A549 treated with RU486 at 1 μM for 4 hours (cell line): ENCODE data around the gene TMEM170A. TPM values are rescaled to one million over a fixed set of nuclear protein-coding genes. Genes with fewer than 3 reads are reported as not detected.

Experiments
- total RNA-seq: library from RNA; stranded (reverse); fragments of 200-300 nt; extraction: Qiagen RNA extraction; gene quantifications from 5 replicates; pipeline ENCODE4 v1.2.3, GENCODE V29; 2022; ENCODE audit warnings: low read depth

TMEM170A gene
- 10.5 to 16.9 TPM (median 15.6 TPM) in 5 replicates for total RNA-seq

DNA sequence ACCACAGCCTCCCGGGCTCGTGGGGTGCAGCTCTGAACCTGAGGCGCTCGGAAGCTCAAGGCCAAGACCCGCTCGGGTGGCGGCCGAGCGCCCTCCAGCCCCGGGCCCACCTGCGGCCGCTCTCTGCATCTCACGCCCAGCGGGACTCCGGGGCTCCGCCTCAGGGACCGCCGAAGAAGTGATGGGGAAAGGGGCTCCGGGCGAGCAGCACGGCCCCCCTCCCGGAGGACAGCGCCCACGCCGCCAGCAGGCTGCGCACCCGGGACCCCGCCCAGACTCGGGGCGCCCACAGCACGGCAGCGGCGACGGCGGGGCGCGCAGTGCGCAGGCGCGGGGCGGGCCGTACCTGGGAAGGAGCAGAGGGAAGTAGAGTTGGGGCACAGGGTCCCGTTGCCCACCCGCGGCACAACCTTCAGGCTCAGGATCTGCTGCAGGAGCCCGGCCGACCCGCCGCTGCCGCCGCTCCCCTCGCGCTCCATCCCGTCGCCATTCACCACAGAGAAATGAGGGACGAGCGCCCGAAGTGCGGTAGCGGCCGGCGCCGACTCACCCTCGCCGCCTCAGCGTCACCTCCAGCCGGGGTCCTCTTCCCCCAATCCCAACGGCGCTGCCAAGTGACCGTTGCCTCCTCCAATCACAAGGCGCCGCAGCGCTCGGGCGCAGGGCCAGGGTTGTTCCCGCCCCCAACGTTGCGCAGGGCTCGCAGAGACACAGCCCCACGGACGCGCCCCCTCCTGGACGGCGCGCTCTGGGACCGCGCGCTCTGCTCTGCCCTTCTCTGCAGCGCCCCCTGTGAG lies at the start of gene TMEM170A:
TSS of gene TMEM170A (minus strand) at position 568 of the 797 bp plus-strand sequence. CDS start at position 479, 89 bp downstream.

GRCh38 chr16:75495076-75495674 lies 30.7 kb upstream of the TMEM170A start, which contains the start of gene CHST6:
CHST6 (minus strand) TSS chr16:75495441; CDS start chr16:75479828, 15,613 bp downstream.

GRCh38 chr16:75432828-75433731 lies 31.4 kb downstream of the TMEM170A start, which contains the start of gene CFDP1:
CFDP1 (minus strand) TSS chr16:75433503; CDS start chr16:75433352, 151 bp downstream.

Other genes with a start within 250 kb of the TMEM170A start
- gene CTRB1, start 245.7 kb downstream of the TMEM170A start, total RNA-seq, result not detected in 5 replicates
- gene BCAR1, start 213.1 kb downstream of the TMEM170A start, total RNA-seq, result 58.6 to 101 TPM (median 86.6 TPM) in 5 replicates
- 49.0 to 69.4 TPM (median 56.7 TPM) in 5 replicates for gene CFDP1, start 31.2 kb downstream of the TMEM170A start, total RNA-seq
- gene CHST6, start 30.8 kb upstream of the TMEM170A start, total RNA-seq, result 0.10 to 0.32 TPM (median 0.14 TPM) in 5 replicates
- gene CHST5, start 71.4 kb upstream of the TMEM170A start, total RNA-seq, result 0.11 to 0.14 TPM in 2 of 5 replicates, not detected in the others
- gene TMEM231, start 91.6 kb upstream of the TMEM170A start, total RNA-seq, result 7.9 to 9.7 TPM (median 8.6 TPM) in 5 replicates
- 82.3 to 98.5 TPM (median 91.2 TPM) in 5 replicates for gene GABARAPL2, start 101.7 kb upstream of the TMEM170A start, total RNA-seq
- 28.6 to 42.3 TPM (median 36.9 TPM) in 5 replicates for gene ADAT1, start 158.6 kb upstream of the TMEM170A start, total RNA-seq
- 162 to 188 TPM (median 173 TPM) in 5 replicates for gene KARS1, start 183.0 kb upstream of the TMEM170A start, total RNA-seq
- gene TERF2IP, start 183.1 kb upstream of the TMEM170A start, total RNA-seq, result 33.8 to 51.5 TPM (median 44.2 TPM) in 5 replicates
- gene CPHXL2, start 212.3 kb upstream of the TMEM170A start, total RNA-seq, result not detected in 5 replicates
- not detected in 5 replicates for gene DUXB, start 236.8 kb upstream of the TMEM170A start, total RNA-seq